ENCODE data around the gene GARS1.
"Not testable (repeated sequence)": the region's sequence is repeated elsewhere in the genome, so short reads cannot be mapped to it uniquely, and the experiment has no call there.

The GARS1 gene

DNA sequence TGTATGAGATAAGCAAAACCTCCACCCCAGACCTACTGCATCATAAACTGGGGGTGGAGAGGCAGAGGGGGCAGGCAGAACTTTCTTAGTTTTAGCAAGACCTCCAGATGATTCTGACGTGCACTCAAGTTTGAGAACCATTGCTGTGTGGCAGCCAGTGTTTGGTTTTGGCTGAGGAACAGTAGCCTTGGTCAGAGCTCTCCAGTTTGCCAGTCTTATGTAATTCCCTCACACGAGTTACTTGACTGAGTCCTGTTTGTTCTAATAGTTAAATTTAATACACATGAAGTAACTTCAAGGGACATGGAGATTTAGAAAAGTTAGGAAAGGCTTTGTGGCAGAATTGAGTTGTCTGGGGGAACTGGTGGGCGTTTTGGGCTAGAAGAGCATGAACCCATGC, 38.5 kb downstream of the GARS1 start:
- DNase-seq: no peak

DNA sequence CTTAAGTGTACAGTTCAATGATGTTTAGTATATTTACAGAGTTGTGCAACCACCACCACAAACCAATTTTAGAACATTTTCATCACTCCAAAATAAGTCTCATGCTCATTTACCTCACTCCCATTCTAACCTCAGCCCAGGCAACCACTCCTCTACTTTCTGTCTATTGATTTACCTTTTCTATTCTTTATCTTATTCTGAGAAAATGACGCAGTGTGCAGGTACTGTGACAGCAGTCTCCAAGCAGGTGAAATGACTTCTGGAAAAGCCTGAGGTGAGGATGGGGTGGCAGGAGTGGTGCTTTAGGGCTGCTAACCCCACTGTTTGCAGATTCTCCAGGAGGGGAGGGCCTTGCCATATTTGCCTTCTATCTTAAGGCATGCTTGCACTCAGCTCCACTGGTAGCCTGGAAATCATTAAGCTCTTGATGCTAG, 39.5 kb downstream of the GARS1 start:
- no peak for DNase-seq

DNA sequence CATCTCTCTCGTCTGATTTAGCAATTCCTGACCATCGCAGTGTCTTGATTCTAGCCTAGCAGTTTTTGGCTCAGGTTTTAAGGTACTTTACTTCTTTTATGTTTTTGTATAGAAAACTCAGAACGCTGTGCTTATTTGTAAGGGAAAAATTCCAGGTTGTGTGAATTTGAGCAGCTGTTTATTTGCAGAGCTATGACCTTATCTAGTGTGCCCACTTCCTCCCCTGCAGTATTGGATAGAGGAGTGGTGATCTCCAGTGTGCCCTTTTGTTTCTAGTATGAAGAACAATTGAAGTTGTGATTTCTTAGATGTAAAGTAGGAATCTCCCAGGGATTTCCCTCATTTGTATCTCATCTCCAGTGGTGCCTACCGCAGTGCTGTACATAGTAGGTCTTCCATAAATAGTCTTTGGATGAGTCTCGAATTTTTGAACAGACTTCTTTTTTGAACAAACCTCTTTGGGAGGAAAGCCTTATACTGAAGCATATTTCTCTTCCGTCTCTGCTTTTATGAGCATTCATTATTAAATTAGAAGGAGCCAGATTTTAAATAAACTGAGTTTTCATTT, 40.0 kb downstream of the GARS1 start:
- DNase-seq: no peak

DNA sequence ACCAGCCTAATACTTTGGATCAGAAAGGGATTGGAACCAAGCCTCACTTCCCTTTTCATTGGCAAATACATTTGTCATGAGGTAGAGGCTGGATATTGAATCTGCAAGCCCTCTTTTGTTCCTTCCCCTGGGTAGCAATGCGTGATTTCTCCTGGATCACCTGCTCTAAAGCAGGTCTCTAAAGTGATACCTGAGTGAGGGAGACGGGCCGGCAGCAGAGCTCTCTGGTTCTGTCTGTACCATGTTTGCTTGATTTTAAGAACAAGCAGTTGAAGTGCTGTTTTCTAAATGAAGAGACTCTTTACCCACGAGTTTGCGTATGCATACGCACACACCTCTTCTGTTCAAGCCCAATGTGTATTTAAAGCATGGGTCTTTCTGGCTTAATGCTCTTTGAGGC, 41.1 kb downstream of the GARS1 start:
- no peak for DNase-seq

DNA sequence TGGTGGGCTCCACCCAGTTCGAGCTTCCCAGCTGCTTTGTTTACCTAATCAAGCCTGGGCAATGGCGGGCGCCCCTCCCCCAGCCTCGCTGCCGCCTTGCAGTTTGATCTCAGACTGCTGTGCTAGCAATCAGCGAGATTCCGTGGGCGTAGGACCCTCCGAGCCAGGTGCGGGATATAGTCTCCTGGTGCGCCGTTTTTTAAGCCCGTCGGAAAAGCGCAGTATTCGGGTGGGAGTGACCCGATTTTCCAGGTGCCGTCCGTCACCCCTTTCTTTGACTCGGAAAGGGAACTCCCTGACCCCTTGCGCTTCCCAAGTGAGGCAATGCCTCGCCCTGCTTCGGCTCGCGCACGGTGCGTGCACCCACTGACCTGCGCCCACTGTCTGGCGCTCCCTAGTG, 47.6 kb downstream of the GARS1 start:
- DNase-seq: not testable (repeated sequence)

DNA sequence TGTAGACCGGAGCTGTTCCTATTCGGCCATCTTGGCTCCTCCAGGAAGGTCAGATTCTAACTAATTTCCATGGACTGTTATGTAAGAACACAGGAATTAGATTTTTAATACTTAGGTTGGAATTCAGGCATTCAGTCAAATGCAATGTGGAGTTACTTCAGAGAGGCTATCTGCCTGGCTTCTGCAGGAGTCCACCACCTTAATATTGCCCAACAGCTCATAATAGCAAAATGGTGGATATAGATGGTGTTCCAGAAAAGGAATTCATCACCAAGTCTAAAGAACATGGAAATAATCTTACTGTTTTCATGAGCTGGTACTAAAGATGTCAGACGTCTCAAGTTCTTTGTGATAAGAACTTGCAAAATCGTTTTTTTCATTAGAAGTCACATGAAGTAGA, 48.1 kb downstream of the GARS1 start:
- DNase-seq: no peak

DNA sequence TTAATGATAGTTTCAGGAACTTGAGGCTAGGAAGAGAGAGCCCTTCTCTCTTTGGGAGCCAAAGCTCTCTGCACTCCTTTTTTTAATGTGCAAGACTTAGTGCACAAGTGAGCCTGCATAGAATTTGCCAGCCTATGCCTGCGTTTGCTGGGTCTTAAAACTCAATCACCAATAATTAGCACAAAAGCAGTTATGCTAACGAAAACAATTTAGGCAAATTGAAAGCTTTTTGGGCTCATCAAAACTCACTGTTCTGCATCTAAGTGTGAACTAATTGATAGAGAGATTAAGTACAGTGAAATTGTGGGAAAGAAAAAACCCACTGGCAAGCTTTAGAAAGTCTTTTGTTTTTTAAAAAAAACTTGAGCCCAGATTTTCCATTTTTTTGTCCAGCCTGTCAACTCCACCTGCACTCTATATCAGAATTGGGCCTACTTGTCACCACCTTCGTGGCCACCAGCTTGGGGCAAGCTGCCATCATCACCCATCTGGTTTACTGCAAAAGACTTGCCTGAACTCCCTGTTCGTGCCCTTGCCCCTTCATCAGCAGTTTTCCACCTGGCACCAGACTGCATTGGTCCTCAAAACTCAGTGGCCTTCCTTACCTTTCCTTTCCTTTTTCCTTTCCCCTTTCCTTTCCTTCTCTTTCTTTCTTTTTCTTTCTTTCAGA, 49.7 kb downstream of the GARS1 start:
- DNase-seq: no peak

DNA sequence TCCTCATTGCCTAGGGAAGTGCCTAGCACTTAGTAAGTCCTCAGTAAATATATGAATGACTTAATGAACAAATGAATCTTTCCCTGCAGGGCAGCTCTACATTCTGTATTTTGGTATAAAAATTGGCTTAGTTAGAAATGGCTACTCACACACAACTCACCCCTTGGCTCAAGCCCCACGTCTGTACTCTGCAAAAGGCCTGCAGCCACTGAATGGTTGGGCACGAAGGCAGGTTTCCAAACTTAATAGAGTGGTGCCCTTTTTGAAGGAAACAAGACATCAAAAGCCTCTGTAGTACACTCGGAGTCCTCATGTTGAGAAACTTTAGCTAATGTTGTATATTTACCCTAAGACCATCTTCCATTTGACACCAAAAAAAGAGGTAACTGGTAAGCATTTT, 51.0 kb downstream of the GARS1 start:
- no peak for DNase-seq

DNA sequence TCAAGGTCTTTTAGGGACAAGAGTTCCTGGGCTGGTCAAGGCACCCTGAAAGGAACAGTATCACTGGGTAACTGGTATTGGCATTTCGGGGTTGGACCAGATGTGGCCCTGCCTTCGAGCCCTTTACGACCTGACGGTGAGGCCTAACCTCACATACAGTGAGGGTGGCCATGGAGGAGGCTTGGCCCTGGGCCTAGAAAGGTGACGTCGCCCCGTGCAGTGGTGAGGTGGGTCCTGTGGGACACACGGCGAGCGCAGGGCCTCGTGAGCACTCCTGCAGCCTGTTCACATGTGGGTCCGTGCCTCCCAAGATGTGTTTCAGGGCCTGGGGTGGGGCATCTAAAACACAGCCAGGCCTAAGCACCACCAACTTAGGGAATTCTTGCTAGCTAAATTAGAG, 51.5 kb downstream of the GARS1 start:
- no peak for DNase-seq

DNA sequence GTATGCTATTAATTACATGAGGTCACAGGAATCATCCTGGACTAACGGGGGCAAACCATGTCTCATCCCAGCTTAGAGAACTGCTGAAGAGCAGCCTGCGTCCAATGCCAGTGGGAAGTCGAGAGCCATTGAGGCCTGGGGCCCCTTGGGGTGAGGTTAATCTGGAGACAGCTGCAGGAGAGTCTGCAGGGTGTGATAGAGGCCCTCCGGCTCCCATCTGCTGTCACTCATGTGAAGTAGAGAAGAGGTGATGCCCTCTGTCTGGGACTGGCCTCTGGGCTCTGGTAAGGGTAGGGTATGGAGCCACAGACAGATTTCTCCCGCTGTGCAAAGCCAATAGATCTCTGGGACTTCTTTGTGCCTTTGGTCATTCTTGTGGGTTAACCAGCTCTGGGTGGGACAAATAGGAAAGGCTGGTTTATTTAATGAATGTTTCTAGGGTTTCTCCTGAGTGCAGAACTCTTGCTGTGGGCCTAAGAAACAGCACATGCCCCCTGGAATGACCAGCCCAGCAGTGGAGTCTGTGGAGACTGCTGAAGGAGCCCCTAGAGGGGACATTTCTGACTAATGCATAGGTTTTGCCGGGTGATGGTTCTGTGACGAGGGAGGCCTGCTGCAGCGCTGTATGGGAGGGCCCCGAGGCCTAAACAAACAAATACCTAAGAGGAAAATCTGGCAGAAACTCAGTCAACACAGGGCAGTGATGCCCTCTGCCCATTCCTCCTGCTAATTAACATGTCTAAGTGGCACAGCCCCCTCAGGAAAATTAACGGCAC, 53.1 kb downstream of the GARS1 start:
- no peak for DNase-seq

DNA sequence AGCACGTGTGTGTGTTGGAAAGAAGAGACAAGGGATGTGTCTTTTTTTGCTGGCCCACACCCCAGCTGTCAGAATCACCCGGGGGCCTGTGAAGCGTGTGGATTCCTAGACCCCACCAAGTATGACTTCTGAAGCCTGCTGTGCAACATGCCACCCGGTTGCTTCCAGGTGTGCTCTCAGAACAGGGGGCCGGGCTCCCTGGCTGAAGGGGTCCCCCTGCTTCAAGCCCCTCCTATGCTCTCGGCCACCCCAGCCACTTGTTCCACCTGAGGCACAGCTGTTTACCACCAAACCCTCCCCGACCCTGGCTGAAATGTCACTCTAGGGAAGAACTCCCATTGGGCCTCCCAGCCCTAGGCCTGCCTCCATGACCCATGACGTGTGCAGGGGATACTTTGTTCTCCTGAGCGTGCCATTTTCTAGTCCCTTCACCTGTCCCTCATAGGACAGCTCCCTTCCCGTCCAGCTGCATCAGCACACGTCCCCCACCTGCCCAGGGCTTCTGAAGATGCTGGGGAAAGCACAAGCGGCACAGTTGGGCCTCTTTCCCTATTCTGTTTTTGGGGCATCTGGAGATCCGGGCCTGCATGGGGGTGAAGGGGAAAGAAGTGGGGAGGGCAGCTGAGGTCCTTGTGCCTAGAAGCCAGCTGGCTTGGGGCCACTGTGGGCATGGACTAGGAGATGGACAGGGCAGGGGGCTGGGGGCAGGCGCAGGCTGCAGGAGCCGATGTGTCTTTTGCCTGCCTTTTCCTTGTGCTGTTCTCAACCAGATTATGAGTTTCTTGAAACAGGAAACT, 54.3 kb downstream of the GARS1 start:
- DNase-seq: no peak

DNA sequence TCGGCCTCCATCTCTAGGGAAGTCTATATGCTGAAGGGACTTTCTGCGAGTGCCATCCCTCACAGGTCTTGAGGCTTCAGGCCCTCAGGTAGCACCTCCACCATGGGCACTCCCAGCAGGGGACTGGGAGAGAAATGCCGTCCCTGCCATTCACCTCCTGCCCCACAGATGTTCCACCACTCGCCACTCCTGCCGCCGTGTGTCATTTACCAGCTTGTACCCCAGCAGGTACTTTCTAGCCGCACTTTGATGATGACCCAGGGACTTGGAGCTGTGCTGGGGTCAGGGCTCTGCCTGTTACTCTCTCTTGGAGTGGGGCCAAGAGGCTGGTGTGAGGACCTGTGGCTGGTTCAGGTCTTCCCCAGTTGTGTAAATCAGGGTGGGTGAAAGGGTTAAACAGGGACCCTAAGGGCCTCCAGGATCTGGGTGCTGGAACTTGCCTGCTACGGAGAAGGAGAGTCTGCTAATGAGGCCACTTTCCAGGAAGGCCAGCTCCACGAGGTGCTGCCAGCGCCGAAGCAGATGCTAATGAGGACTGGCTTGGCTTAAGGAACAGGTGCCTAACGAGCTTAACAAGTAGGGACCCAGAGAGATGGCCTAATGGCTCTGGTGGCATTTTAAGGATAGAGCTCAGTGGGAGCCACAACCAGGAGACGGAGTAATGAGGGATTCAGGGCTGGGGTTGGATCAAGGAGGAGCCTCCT, 55.2 kb downstream of the GARS1 start:
- DNase-seq: no peak

DNA sequence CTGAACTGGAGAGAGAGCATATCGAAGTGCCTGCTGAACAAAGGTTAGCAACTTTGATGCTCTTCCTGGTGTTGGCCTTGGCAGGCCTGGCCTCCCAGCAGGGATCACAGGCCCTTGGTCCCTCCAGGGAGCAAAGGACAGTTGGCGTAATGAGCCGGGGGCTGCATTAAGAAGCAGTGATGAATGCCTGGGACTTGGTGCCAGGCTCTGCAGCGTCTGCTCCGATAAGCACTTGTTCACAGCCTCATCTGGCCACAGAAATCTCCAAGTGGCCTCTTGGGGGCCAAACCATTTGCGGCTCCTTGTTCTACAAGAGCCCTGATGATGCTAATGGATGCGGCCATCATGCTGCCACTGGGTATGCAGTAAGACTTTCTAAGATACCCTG, 55.7 kb downstream of the GARS1 start:
- no peak for DNase-seq

DNA sequence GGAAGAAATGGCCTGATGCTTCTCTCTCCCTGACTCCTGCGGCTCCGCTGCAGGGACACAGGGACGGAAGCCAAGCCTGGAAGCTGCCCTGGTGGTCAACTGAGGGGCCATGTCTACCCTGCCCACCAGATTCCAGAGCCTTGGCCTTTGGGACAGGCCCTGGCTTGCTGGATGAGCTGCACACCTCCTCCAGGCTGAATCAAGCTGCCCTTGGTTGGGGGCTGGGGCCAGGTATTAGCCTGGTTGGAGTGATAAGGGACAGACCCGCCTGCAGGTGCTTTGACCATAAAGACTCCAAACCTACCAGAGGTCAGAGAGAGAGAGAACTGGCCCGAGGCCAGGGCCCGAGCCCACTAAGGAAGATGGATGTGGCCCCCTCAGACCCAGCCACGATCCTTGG, 57.5 kb downstream of the GARS1 start:
- DNase-seq: no peak

DNA sequence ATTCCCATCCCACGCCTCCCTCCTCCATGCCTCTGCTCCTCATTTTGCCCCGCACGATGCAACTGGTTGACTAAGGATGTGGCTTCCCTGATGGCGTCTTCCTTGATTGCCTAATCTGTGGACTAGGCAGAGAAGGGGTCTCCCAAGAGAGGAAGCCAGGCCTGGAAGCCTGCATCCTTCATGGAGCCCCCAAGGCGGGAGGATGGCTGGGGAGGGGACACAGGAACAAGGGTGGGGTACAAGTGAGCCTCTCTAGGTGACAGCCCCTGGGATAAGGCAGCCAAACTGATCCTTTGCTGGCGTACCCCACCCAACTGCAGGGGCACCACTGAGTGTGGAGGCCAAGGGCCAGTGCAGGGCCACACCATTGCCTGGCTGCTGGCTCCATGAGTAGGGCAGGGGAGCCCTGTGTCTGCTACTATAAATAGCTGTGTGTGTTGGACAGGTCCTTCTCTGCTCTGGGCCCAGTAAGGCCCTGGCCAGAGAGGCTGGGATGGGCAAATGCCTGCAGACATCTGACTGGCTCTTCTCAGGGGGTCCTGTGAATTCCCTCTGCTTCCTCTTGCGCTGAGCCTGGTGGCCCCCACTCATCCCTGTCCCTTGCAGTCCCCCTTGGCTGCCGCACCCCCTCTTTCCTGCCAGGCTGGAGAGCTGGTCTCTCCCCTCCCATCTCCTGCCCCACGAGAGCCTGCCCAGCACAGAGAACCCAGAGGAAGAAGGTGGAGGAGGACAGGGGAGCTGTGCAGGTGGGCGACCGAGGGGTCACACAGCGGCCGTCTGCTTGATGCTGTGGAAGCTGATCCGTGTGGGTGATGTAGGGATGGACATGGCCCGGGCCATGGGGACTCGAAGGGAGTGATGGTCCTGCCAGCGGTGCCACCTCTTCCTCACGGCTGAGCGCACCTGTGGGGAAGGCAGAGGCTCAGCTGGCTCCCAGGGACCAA, 58.3 kb downstream of the GARS1 start:
- DNase-seq: no peak

DNA sequence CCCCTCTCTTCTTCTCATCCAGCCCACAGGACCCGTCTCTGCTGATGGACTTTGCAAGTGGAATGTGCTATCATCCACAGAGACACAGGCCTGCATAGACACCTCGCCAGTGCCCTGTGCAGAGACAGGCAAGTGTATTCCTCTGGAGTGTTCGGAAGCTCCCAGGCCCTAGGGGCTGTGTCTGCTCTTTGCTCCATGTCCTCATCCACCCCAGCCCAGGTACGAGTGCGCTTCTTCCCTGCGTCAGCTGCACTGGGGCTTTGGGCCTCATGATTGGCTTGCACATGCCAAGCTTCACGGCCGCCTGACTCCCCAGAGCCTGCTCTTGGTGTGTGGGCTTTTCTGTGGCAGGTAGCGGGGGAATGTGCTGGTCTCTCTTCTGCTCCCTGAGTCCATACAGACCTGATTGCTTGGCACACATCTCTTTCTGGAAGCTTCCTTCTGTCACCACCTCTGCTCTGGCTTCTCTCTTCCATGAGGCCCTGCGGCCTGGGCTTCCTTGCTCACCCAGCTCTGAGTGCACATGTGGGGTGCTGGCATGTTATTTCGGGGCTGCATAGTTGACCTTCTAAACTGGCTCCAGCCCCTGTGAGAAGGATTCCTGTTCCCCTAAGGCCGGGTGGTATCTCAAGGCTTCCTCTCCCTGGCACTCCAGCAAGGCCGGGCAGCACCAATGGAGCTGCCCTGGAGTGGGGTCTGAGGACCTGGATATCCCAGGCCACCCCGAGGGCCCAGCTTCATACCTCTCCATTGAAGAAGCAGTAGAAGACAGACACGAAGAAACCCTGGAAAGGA, 59.8 kb downstream of the GARS1 start:
- DNase-seq: no peak

DNA sequence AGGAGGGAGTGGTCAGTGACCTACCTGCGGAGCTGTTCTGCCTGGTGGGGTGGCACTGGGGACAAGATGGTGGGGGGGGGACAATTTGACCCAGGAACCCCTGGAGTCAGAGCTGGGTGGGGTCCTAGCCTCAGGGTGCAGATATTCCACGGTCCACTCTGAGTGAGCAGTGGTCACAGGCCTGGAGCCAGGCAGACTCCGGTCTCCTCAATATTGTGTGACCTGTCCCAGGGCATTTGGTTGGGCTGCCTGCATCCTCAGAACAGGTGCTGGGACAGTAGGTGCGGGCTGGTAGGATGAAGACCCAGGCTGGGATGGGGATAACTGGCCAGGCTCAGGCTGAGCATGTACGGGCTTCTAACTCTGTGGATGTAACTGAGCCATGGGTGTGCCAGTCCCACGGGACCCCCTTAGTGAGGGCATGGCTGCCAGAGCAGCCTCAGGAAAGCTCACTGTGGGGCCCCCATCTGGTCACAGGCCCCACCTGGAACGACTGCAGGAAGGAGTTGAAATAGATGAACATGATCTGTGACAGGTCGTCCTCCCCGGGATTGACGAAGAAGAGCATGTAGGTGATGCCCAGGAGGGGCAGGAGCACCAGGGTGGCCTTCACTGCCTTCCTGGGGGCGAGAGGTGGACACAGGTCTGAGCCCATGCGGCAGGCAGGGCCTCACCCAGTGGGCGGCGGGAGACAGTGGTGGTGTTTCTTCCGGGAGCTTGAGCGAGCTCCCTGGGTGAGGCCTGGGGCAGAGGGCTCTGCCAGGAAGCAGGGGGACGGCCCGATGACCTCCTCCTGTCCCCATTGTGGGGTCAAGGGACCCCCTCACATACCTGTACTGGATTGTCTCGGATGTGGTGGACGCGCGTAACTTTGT, 60.7 kb downstream of the GARS1 start:
- DNase-seq: no peak

DNA sequence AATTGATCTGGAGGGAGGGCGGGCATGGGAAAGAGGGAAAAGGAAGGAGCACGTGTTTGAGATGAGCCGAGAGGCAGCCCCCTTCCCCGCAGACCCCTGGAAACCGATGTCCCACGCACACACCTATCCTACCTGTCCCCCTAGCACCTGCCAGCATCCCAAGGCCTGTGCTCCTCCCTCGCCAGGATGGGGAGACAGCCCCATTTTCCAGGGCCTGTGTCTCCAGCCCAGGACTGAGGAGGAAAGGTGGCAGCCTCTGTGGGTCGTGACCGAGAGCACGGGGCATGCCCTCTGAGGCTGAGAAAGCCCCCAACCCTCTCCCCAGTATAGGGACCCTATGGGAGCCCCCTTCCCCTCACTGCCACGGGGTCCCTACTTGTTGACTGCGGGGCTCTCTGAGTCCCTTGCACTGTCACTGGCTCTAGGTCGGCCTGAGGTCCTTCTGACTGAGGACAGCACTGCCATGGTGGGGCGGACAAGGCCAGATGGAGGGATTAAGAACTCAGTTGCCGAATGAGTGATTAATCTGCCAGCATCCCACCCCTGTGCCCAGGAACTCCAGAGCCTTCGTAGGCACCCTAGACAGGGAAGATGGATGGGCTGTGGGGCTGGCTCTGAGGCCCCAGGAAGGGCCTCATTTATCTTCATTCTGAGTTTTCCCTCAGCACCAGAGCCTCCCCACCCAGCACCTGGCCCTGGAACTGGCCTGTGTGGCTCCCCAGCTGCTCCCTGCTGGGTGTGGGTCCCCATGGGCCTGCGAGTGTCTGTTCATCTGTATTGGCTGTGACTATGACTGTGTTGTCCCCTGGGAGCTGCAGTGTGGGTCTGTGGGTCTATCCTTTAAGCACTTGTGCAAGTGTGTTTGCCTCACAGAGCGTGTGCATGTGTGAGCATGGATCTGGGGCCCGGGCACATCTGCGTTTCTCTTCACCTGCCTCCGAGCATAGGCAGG, 61.6 kb downstream of the GARS1 start:
- no peak for DNase-seq

DNA sequence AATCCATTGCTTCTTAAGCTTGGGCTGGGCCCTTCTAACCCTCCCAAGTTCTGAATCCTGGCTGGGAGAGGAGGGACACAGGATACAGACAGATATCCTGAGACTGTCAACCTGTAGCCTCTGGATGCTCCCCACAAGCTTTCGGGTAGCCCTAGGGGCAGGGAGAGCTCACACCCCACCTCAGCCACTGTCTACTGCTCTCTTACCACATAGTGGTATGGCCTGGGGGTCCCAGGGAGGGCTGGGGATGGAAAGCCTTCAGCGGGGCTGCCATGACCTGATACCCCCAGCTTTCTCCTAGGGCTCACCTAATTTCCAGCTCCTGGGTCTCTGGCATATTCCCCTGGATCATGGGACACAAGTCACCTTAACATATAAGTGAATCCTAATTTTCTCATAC, 62.5 kb downstream of the GARS1 start:
- DNase-seq: no peak

Data from SW 1271 (cell line).